HL-60/S4 treated with retinoic acid at 250 ng/mL for 4 days and 3 days (cell line): ENCODE measurements around the gene LPP.

Experiments used
- in situ Hi-C: fragments of 300-500 bp; cut with MboI; formaldehyde crosslinking; loops from 2 replicates; pipeline ENCODE4 v1.7.0; 2022; ENCODE audit warnings: low sequenced_read_pairs

LPP gene

GRCh38 chr3:188169830-188170455 is 16.0 kb downstream of the LPP start:
- in situ Hi-C loops: no loop called here

- in situ Hi-C loops: no loop called here
Measured at GRCh38 chr3:188170461-188171459, 16.8 kb downstream of the LPP start.

- in situ Hi-C loops: no loop called here
Measured at GRCh38 chr3:188171682-188172467, 17.9 kb downstream of the LPP start.

- in situ Hi-C loops: no loop called here
Measured at GRCh38 chr3:188174317-188175044, 20.5 kb downstream of the LPP start.

GRCh38 chr3:188176476-188176875 is 22.5 kb downstream of the LPP start:
- in situ Hi-C loops: no loop called here

- in situ Hi-C loops: no loop called here
Measured at GRCh38 chr3:188176884-188177283, 22.9 kb downstream of the LPP start.

GRCh38 chr3:188177721-188178120 is 23.8 kb downstream of the LPP start:
- in situ Hi-C loops: no loop called here

GRCh38 chr3:188178293-188178936 is 24.5 kb downstream of the LPP start:
- in situ Hi-C loops: no loop called here

- in situ Hi-C loops: no loop called here
Measured at GRCh38 chr3:188179006-188179966, 25.3 kb downstream of the LPP start.

- in situ Hi-C loops: no loop called here
Measured at GRCh38 chr3:188180114-188180513, 26.2 kb downstream of the LPP start.

GRCh38 chr3:188183452-188183851 is 29.5 kb downstream of the LPP start:
- in situ Hi-C loops: no loop called here

- in situ Hi-C loops: no loop called here
Measured at GRCh38 chr3:188184160-188184559, 30.2 kb downstream of the LPP start.

- in situ Hi-C loops: no loop called here
Measured at GRCh38 chr3:188184649-188185048, 30.7 kb downstream of the LPP start.

- in situ Hi-C loops: no loop called here
Measured at GRCh38 chr3:188185717-188186251, 31.8 kb downstream of the LPP start.

GRCh38 chr3:188187053-188187452 is 33.1 kb downstream of the LPP start:
- in situ Hi-C loops: no loop called here

- in situ Hi-C loops: no loop called here
Measured at GRCh38 chr3:188188911-188189310, 35.0 kb downstream of the LPP start.

GRCh38 chr3:188191460-188191859 is 37.5 kb downstream of the LPP start:
- in situ Hi-C loops: no loop called here

- in situ Hi-C loops: no loop called here
Measured at GRCh38 chr3:188192034-188192433, 38.1 kb downstream of the LPP start.

- in situ Hi-C loops: no loop called here
Measured at GRCh38 chr3:188194332-188194731, 40.4 kb downstream of the LPP start.
